GM12864 (cell line): Measurements from ENCODE around the gene SLC36A1.

ENCODE experiments used
- DNase-seq: peaks from one replicate; pipeline ENCODE4 v3.0.0-alpha.2; 2011; ENCODE audit warnings: low read depth
- H3K4me3 ChIP-seq: 2 replicates; pipeline ENCODE4 v1.5.1; 2011; ENCODE audit warnings: mild to moderate bottlenecking, low read depth, low read length, control low read depth
- TF ChIP-seq, protein P1 (sequence below): IDR thresholded peaks from 2 replicates; pipeline ENCODE4 v1.5.1; 2011; ENCODE audit warnings: low read depth, mild to moderate bottlenecking, moderate library complexity, low read length, control low read depth, inconsistent platforms; ENCODE audit errors: missing control alignments

SLC36A1 gene

DNA sequence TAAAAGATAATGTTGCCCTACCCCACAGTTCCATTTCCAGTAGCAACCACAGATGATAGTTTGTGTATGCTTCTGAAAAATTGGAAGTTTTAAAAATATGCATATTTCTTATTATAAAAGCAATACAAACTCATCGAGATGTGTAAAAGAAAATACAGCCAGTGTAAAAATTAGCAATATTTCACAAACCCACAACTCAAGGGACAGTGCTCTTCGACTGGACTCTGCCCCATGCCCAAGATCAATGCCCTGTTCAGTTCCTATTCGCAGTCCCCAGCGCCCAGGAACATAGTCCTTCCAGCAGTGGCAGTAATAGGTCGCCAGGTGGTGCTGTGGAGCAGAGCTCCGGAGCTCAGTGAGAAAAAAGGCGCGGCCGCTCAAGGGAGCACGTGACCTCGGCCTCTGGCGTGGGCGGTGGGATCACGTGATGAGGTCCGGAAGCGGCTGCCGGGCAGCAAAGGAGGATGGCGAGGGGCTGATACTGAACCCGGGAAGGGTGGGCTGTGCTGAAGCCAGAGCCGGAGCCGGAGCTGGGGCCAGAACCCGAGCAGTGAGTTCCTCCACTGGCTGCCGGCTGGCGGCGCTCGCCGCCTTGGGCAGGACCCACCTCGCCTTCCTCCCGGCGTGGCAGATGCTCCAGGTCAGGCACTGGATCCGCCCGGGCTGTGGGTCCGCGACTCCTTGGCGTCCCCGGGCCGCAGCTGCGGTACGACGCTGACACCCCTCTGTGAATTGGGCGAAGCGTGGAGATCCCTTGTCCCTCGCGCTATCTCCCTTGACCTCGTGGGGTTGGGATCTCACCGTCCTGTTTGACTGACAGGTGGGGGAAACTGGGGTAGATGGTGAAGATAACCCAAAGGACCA is at the start of gene SLC36A1:
Gene SLC36A1, plus strand, starts transcription at position 430 of the 864 bp plus-strand sequence. CDS start 11,190 bp downstream, outside the sequence.
- H3K4me3 ChIP-seq, result peak within 1 kb of the TSS; percentile 89
- DNase-seq, result peak; percentile 68
- TF ChIP-seq, protein P1, sequence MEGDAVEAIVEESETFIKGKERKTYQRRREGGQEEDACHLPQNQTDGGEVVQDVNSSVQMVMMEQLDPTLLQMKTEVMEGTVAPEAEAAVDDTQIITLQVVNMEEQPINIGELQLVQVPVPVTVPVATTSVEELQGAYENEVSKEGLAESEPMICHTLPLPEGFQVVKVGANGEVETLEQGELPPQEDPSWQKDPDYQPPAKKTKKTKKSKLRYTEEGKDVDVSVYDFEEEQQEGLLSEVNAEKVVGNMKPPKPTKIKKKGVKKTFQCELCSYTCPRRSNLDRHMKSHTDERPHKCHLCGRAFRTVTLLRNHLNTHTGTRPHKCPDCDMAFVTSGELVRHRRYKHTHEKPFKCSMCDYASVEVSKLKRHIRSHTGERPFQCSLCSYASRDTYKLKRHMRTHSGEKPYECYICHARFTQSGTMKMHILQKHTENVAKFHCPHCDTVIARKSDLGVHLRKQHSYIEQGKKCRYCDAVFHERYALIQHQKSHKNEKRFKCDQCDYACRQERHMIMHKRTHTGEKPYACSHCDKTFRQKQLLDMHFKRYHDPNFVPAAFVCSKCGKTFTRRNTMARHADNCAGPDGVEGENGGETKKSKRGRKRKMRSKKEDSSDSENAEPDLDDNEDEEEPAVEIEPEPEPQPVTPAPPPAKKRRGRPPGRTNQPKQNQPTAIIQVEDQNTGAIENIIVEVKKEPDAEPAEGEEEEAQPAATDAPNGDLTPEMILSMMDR, result peak; percentile 83

DNA sequence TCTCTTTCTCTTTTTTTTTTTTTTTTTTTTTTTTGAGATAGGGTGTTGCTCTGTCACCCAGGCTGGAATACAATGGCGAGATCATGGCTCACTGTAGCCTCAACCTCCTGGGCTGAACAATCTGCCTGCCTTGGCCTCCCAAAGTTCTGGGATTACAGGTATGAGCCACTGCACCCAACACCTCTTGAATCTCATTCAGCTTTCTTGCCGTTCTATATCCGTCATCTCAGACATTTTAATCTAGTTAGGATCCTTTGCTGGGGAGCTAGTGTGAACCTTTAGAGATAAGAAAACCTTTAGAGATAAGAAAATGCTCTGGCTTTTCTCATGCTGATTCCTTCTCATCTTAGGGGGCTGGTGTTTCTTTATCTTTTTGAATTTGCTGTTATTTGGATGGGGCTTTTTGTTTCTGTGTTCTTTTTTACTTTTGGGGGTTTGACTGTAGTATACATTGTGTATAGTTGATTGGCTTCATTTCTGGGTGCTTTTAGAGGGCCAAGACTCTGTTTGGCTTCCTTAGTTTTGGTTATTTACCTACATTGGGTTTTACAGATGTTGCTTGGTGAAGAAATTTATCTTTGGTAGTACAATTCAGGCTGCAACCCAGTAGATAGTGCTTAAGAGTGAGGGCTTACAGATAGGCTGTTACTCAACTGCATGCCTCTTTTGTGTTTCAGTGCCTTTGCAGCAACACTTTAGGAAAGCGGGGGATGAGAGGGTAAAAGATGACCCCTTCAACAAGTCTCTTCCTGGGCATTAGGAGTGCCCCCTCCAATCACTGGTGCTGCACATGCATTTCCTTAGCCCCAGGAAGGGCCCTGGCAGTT is 41.9 kb upstream of the SLC36A1 start:
- DNase-seq, result no peak

DNA sequence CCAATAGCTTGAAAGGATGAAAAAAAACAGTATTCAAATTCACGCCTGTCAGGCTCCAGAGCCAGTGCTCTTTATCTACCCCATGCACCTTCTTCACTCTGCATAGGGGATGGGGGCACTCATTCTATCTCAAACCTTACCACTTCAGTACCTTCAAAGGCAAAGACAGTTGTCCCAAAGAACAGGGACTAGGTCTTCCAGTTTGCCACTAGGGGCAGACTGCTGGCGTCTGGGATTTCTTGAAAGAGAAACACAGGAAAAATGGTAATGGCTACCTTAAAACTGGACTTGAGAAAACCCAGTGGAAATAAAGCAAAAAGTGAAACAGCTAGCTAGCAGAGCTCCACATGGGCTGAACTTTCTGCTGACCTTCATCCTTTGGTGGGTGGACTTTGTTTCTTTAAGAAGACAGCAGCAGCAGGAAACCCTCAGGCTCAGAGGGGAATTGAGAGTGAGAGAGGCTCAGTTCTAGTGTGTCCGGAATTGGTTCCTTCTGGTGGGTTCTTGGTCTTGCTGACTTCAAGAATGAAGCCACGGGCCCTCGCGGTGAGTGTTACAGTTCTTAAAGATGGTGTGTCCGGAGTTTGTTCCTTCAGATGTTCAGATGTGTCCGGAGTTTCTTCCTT is 41.0 kb upstream of the SLC36A1 start:
- DNase-seq, result peak; percentile 5
- no peak overlapping the region for H3K4me3 ChIP-seq
- TF ChIP-seq, protein P1, result peak; percentile 82

More for the DNA sequence above, 41.9 kb upstream of the SLC36A1 start:
- TF ChIP-seq, protein P1, result no peak
- H3K4me3 ChIP-seq, result no peak overlapping the region

DNA sequence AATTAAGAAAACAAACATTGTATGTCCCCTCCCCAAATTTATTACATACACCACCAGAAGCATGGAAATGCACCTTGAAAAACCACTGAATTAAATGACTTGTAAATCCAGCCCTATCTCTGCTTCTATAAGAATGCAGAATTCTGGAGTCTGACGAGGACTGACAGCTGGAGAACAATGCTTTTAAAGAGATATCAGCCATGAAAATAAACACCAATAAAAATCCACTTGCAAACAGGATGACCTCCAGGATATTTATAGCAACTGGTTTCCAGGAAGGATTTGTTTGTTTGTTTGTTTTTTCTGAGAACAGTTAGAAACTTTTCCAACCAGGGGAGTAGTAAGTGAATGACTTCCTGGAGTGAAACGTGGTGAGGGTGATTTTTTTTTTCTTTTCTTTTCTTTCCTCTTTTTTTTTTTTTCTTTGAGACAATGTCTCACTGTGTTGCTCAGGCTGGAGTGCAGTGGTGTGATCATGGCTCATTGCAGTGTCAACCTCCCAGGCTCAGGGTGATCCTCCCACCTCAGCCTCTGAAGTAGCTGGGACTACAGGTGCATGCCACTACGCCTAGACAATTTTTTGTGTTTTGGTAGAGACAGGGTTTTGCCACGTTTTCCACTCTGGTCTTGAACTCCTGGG is 38.7 kb upstream of the SLC36A1 start:
- TF ChIP-seq, protein P1, result no peak
- DNase-seq, result no peak

DNA sequence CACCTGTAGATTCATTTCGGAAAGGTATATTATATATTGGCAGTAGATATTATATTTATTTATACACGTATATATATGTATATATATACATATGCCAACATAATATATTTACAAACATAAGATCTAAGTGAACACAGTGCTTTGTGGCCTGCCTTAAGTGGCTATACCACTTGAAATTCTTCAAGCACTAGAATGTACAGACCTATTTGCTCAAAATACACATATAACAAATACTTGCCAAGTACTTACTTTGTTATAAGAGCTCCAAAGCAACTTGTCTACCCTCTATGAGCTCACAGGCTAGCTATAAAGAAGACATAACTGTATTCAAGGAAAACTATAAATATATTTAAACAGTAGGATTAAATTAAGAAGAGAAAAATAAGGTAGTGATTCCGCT is 33.6 kb upstream of the SLC36A1 start:
- H3K4me3 ChIP-seq, result no peak overlapping the region
- no peak for DNase-seq
- TF ChIP-seq, protein P1, result no peak

More for the DNA sequence above, 38.7 kb upstream of the SLC36A1 start:
- H3K4me3 ChIP-seq, result no peak overlapping the region

DNA sequence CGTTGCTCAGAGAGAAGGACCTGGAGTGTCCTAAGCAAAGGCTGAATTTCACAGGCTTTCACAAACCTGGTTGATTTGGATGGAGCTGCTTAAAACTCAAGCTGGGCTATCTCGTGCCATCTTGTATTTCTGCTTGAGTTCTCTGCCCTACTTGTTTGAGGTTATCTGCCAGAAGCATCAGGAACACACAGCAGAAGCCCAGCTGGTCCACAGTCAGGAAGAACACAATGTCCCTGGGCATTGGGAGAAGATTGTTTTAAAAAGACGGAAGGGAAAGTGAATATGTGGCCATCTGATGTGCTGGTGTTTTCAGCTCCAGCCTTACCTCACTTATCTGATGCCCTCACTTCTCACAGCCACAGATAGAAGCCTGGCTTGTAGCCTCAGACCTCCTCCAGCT is 32.9 kb upstream of the SLC36A1 start:
- H3K4me3 ChIP-seq, result no peak overlapping the region
- no peak for DNase-seq
- TF ChIP-seq, protein P1, result no peak
